NCI-H2227 (cell line): ENCODE measurements around the gene WDR91.

ENCODE experiments used
- DNase-seq: peaks from one replicate; lab custom pipeline; 2025; ENCODE audit not compliant: unreplicated experiment; lab: John Stamatoyannopoulos, UW

The WDR91 gene

GRCh38 chr7:135162382-135163001 lies 48.8 kb downstream of the WDR91 start:
- no peak for DNase-seq

- DNase-seq = no peak
These were observed 49.7 kb downstream of the WDR91 start for GRCh38 chr7:135161669-135162068.

- no peak for DNase-seq
These were observed 50.3 kb downstream of the WDR91 start for GRCh38 chr7:135160858-135161653.

- DNase-seq = no peak
These were observed 51.0 kb downstream of the WDR91 start for GRCh38 chr7:135160098-135160857.

- no peak for DNase-seq
These were observed 51.8 kb downstream of the WDR91 start for GRCh38 chr7:135159359-135160085.

- no peak for DNase-seq
These were observed 52.5 kb downstream of the WDR91 start for GRCh38 chr7:135158874-135159273.

GRCh38 chr7:135158141-135158655 lies 53.1 kb downstream of the WDR91 start:
- DNase-seq = no peak

GRCh38 chr7:135156290-135156689 lies 55.0 kb downstream of the WDR91 start:
- DNase-seq = no peak

- DNase-seq = no peak
These were observed 56.6 kb downstream of the WDR91 start for GRCh38 chr7:135154734-135155133.

- no peak for DNase-seq
These were observed 58.9 kb downstream of the WDR91 start for GRCh38 chr7:135152442-135152841.

GRCh38 chr7:135151533-135151932 lies 59.8 kb downstream of the WDR91 start:
- no peak for DNase-seq

- no peak for DNase-seq
These were observed 60.2 kb downstream of the WDR91 start for GRCh38 chr7:135151132-135151531.

- no peak for DNase-seq
These were observed 61.1 kb downstream of the WDR91 start for GRCh38 chr7:135150072-135150782.

GRCh38 chr7:135147899-135148721 lies 63.2 kb downstream of the WDR91 start, which contains the start of gene TMEM140:
Gene TMEM140 (plus strand): TSS chr7:135148072. CDS start chr7:135164442, 16,370 bp downstream.
- DNase-seq = no peak

GRCh38 chr7:135147341-135147898 lies 63.9 kb downstream of the WDR91 start:
- DNase-seq = no peak

GRCh38 chr7:135143885-135144668 lies 67.2 kb downstream of the WDR91 start:
- no peak for DNase-seq
